Activated naive CD4-positive, alpha-beta T cell treated with anti-CD3 and anti-CD28 coated beads, Interleukin-2, amount 50 U/mL, for 72 hours (primary cell): ENCODE data around the gene DHX15. TPM values are rescaled to one million over a fixed set of nuclear protein-coding genes. Genes with fewer than 3 reads are reported as not detected.

Source experiments
- ATAC-seq, 2 donors: fragments of 150-1000 bp; cut with Tn5 transposase; 2 replicates each; pipeline ENCODE4 v1.10.0; 2021; ENCODE audit warnings: mild to moderate bottlenecking in 2 of 2, moderate library complexity in 2 of 2
- DNase-seq, 2 donors: peaks; one replicate each; pipeline ENCODE4 v3.0.0; 2021 to 2022; ENCODE audit warnings: low spot score in 2 of 2
- H3K27ac Mint-ChIP-seq, 2 donors: one replicate each; pipeline ENCODE4 v1.8.0; 2022; ENCODE audit warnings: mild to moderate bottlenecking in 2 of 2, mixed read lengths in 2 of 2
- H3K36me3 Mint-ChIP-seq, 2 donors: one replicate each; pipeline ENCODE4 v1.8.0; 2022; ENCODE audit warnings: mixed read lengths in 2 of 2
- H3K9me3 Mint-ChIP-seq, 2 donors: one replicate each; pipeline ENCODE4 v1.8.0; 2022; ENCODE audit warnings: mixed read lengths in 2 of 2
- total RNA-seq, 2 donors: library from RNA; stranded (reverse); gene quantifications; one replicate each; pipeline ENCODE4 v1.2.3, GENCODE V29; 2022

DHX15 gene
- total RNA-seq, result 100 to 1,000 TPM; 204 to 221 TPM

DNA sequence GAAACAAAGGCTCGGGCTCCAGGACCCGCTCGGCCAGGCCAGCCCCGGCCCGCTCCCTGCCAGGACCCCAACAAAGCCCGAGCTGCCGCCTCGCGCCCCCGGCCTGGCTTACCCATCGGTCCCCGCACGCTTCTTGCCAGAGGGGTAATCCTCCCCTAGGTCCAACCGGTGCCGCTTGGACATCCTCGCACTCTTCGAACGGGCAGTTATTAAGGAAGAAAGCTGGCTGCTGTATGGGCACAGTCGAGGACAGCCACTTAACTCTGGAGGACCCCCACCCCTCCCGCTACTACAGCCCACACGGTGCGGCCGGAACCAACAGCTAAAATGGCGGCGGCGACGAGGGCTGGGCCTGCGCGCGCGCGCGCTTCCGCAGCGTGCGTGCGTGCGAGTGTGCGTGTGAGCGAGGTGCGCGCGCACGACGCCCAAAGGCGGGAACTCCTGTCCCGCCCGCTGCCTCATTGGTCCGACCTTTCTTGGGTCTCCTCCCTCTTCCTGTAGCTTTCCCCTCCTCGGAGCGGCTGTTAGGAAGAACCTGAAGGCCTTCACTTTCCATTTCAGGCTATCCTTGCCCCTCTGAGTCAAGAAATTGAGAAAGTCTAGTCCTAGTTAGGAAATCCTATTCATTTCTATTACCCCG, at the start of gene DHX15:
DHX15 (minus strand) TSS at position 344 of the 640 bp plus-strand sequence; CDS start at position 183, 161 bp downstream.
- ATAC-seq (peak; percentile 93 to 94), DNase-seq (peak; percentile 88 to 94)
- H3K36me3 Mint-ChIP-seq, result peaks cover 32 to 38% of the 10 kb centered on the region in 2 donors
- no peaks in the 10 kb centered on the region for H3K9me3 Mint-ChIP-seq
- H3K27ac Mint-ChIP-seq, result peak within 1 kb of the TSS; percentile 99 to 100

DNA sequence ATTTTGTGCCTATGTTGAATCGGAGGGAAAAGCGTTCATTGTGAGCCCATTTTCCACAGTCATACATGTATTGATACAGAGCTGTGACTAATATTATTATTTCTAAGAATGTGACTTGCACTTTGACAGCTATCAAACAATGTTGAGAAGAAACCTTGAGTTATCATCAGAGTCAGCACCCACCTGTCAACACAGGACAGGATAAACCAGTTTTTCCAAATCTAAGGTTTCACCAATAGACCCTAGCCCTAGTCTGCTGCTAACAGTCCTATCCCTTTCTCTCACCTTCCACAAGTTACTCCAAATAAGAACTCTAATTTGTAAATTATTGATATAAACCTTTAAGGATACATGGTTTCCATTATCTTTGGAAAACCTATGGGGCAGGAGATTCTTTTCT, 47.7 kb upstream of the DHX15 start:
- no peaks in the 10 kb centered on the region for H3K9me3 Mint-ChIP-seq
- H3K27ac Mint-ChIP-seq, result no peak overlapping the region
- DNase-seq, result no peak
- no peaks in the 10 kb centered on the region for H3K36me3 Mint-ChIP-seq
- ATAC-seq, result no peak

DNA sequence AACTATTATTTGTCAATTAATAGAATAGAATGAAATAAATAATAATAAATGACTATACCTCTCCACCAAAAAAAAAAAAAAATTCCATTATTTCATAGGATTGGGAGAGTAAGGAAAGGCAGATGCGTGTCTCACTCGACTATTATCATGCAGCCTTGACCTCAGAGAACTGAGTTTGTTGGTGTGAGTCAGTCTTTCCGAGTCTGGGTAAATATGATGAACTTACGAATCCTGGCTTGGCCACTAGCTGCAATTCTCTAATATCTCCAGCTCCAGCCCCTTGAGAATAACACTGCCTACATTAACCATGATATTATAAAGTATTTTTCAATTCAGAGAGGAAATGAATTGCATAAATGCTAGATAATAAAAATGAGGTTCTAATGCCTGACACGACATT, 46.6 kb upstream of the DHX15 start:
- no peaks in the 10 kb centered on the region for H3K9me3 Mint-ChIP-seq
- ATAC-seq (no peak), DNase-seq (no peak)
- no peak overlapping the region for H3K27ac Mint-ChIP-seq
- no peaks in the 10 kb centered on the region for H3K36me3 Mint-ChIP-seq

DNA sequence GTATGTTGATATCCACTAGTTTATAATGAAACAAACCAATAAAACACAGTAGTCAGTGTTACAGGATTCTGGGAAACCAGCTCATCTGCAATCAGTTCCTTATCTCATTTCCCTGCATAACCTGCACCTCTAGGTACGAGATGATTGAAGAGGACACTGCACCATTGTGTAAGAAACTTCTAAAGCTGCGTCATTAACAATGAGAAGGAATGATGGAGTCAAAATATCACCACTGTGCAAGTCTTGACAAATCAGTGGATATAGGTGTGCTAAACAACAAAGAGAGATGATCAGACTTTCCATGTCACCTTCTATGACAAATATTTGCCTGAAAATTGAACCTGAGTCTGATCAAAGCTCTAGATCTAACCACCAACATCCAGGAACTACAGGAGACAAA, 40.7 kb upstream of the DHX15 start:
- H3K27ac Mint-ChIP-seq, result no peak overlapping the region
- H3K9me3 Mint-ChIP-seq, result peaks cover 1 to 6% of the 10 kb centered on the region in 2 donors
- DNase-seq (no peak), ATAC-seq (peak in 1 of 2 donors; percentile 48)
- peaks cover 0 to 14% of the 10 kb centered on the region in 2 donors for H3K36me3 Mint-ChIP-seq

DNA sequence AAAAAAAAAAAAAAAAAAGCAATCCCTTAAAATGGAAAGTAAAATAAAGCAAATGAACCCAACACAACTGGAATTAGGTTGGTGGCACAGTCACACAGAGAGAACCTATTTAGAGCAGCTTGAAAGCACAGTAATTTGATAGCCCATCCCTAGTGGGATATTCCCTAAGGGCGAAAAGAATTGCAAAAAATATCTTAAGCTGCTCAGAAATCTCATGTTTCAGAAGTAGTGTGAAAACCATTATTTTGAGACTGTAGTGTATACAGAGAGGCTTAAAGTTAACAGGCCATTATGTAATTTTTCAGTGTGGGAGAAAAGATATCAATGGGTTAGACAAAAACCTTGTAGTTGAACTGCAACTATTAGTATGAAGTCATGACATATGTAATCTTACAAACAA, 40.0 kb upstream of the DHX15 start:
- ATAC-seq (no peak), DNase-seq (no peak)
- Mint-ChIP-seq H3K27ac (no peak overlapping the region), H3K9me3 (peaks cover 8 to 13% of the 10 kb centered on the region in 2 donors), H3K36me3 (peaks cover 0 to 14% of the 10 kb centered on the region in 2 donors)

DNA sequence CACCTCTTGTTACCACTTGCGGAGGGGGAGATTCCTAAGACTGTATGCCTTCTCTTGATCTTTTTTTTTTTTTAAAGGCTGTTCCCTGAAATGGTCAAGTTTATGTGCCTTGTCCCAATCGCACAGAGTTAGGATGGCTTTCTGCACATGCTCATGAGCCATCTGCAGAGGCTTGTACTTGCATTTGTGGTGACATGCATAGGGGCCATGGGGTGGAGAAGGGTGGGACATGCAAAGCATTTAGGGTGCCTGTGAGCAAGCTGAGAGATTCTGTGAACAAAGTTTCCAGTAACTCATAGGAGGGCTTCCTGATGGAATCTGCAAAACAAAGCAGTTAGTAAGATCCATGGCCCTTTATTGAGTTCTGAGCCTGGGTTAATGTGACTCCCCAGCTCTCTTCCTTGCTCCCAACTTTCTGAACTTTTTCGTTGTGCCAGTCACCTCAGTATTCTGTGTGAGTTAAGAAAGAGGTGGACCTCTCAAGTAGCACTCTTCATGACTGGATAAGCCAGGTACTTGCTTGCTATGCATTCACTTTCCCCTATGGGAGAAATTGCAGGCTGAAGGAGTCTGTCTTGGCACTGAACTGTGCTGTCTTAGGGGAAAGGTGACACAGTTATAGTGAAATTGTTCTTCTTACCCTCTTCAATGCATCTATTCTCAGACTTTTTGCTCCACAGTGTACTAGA, 37.9 kb upstream of the DHX15 start:
- peaks cover 0 to 14% of the 10 kb centered on the region in 2 donors for H3K36me3 Mint-ChIP-seq
- H3K9me3 Mint-ChIP-seq, result peaks cover 11 to 18% of the 10 kb centered on the region in 2 donors
- ATAC-seq (no peak), DNase-seq (no peak)
- no peak overlapping the region for H3K27ac Mint-ChIP-seq

DNA sequence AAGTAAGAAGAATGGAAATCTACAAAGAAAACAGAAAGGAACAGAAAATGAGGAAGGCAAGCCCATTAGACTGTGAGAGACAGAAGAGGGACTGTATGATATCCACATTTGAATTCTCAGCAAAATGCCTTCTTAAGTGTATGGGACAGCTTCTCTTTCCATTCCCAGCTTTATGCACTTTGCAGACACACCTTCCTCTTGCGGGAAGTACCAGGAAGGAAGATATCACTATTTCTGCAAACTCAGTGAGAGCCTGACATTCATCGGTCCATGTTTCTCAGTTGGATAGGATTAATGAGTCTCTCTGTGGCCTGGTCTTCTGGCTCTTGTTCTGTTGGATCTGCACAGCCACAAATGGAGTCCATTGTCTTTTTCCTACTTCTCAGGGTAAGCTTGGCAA, 31.6 kb upstream of the DHX15 start:
- Mint-ChIP-seq H3K9me3 (peaks cover 11 to 20% of the 10 kb centered on the region in 2 donors), H3K27ac (no peak overlapping the region), H3K36me3 (peaks cover 0 to 4% of the 10 kb centered on the region in 2 donors)
- DNase-seq (no peak), ATAC-seq (no peak)

DNA sequence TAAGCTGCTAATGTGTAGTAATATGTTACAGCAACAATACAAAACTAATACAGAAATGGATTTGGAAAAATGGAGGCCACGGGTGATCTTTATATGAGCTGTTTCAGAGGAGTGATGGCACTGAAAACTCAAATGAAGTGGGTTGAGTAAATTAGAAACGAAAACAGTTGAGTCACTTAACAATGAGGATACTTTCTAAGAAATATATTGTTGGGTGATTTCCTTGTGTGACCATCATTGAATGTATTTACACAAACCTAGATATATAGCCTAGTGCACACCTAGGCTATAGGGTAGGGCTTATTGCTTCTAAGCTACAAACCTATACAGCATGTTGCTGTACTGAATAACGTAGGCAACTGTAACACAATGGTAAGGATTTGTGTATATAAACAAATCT, 30.5 kb upstream of the DHX15 start:
- DNase-seq (no peak), ATAC-seq (peak in 1 of 2 donors; percentile 79)
- Mint-ChIP-seq H3K9me3 (peaks cover 8 to 14% of the 10 kb centered on the region in 2 donors), H3K27ac (no peak overlapping the region), H3K36me3 (no peaks in the 10 kb centered on the region)

DNA sequence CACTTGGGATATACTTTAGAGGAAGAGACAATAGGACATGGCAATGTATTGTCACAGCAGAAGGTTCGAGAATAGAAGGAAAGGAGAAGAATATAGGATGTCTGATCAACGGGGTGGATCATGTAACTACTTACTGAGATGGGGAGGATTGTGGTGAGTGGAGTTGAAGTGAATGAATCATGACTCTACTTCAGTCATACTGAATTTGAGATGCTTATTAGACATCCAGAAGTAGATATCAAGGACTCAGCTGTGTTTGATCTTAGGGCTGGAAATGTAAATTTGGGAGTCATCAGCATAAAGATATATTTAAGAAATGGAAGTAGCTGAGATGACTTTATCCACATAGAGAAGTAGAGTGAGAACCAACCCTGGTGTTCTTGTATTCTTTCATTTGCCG, 29.1 kb upstream of the DHX15 start:
- ATAC-seq (peak in 1 of 2 donors; percentile 58), DNase-seq (no peak)
- Mint-ChIP-seq H3K9me3 (peaks cover 0 to 4% of the 10 kb centered on the region in 2 donors), H3K36me3 (no peaks in the 10 kb centered on the region), H3K27ac (no peak overlapping the region)

DNA sequence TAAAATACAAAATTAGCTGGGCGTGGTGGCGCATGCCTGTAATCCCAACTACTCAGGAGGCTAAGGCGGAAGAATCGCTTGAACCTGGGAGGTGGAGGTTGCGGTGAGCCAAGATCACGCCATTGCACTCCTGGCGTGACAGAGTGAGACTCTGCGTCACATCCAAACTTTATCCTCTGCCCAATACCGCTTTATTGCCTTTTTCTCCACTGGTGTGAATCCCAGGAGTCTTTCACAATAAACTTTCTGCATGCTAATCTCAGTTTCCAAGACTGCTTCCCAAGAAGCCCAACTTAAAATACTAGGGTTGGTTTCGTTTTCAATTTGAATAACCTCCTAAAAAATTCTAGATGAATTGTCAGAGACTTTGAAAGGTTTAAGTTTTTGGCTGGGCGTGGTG, 27.2 kb upstream of the DHX15 start:
- no peak for DNase-seq
- ATAC-seq, result no peak
- no peaks in the 10 kb centered on the region for H3K36me3 Mint-ChIP-seq
- H3K9me3 Mint-ChIP-seq, result peaks cover 0 to 4% of the 10 kb centered on the region in 2 donors
- H3K27ac Mint-ChIP-seq, result no peak overlapping the region

DNA sequence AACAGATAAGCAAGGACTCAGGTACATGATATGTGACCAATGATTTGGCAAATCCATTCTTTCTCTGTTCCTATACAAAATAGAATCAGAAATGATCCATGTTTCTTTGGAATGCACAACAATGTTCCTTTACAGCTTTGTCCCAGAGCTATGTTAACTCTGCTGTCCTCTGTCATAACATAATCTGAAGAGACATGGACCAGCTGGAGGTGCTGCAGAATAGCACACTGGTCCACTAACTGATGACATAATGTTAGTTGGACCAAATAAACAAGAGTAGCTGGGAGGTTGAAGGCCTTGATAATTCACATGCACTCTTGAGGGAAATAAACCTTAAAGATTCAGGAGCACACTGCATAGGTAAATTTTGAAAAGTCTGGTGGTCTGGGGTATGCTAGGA, 23.0 kb upstream of the DHX15 start:
- no peaks in the 10 kb centered on the region for H3K9me3 Mint-ChIP-seq
- no peaks in the 10 kb centered on the region for H3K36me3 Mint-ChIP-seq
- ATAC-seq, result no peak

DNA sequence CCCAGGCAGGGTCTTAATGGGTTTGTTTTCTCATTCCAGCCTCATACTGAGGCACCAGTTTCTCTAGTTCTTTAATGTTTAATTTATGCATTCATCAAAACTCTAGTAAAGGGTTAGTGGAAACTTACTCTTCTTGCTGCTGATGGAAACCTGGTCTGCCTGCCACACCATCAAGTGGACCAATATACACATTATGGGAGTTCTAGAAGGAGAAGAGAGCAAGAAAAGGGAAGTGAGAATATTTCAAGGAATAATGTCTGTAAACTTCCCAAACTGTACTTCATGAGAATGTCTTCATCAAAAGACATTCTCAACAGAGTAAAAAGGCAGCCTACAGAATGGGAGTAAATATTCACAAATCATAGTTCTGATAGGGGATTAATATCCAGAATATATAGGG, 20.9 kb upstream of the DHX15 start:
- DNase-seq (no peak), ATAC-seq (no peak)
- H3K36me3 Mint-ChIP-seq, result no peaks in the 10 kb centered on the region
- H3K9me3 Mint-ChIP-seq, result no peaks in the 10 kb centered on the region
- no peak overlapping the region for H3K27ac Mint-ChIP-seq

More for the DNA sequence above, 23.0 kb upstream of the DHX15 start:
- DNase-seq, result no peak
- no peak overlapping the region for H3K27ac Mint-ChIP-seq

DNA sequence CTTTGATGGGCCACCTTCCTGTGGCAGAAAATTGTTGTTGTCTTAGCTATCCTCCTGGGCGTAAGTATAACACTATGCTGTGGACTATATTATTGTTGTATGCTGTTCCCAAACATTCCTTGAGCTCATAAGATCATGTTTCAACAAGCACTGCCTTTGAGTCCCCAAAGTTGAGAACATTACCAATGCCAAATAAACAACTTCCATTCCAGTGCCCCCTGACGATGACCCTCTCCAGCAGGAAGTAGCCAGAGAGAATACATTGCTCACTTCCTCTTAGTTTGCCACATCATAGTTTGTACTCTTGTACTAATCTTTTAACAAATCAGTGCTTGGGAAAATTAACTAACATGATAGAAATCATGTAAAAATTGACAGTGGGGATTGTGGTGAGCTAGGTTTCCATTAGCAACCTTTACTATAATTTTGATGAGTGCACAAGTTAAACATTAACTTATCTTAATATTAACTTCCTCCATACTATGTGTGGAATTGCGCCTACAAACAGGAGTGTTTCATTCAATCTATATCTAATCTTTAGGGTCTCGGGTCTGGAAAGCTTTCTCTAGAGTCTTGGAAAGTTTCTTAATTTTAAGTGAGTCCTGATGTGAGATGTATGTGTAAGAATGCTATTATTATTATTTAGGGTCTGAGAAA, 20.3 kb upstream of the DHX15 start:
- no peaks in the 10 kb centered on the region for H3K9me3 Mint-ChIP-seq
- ATAC-seq (no peak), DNase-seq (no peak)
- no peak overlapping the region for H3K27ac Mint-ChIP-seq
- H3K36me3 Mint-ChIP-seq, result no peaks in the 10 kb centered on the region

DNA sequence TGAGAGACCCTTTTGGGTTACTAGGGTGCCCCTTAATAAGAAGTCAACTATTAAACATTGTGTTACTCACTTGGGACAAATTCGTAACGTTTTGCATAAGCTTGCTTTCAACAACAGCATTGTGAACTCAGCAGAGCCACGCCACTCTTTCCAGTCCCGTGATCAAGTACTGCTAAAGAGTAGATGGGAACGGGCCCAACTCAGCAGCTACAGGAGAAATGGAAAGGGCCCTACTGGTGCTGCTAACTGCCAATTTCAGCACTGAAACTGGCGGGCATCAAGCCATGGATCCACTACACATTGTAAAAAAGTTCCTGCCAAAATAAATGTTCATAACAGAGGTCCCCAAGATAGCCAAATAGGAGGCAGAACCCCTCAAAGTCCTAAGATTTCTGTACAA, 19.0 kb upstream of the DHX15 start:
- Mint-ChIP-seq H3K27ac (peak overlapping the region in 1 of 2 donors; percentile 29), H3K9me3 (no peaks in the 10 kb centered on the region), H3K36me3 (no peaks in the 10 kb centered on the region)
- ATAC-seq, result no peak
- DNase-seq, result no peak

DNA sequence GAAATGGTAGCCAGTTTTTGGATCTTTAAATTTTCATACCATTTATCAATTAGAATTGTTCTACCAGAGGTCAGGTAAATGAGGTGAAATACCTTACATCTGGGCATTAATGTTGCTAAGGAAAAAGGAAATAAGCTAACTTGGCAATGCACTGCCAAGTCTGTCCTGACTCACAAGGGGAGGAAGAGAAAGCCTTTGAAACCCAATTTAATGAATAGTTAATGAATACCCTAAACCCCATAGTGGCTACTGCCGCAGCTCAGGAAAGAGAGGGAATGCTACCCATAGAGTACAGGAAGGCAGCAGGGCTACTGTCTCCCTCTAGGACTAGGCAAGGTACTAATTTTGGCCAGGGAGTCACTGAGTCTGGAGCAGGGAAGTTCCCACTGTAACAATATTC, 16.8 kb upstream of the DHX15 start:
- no peak for ATAC-seq
- Mint-ChIP-seq H3K36me3 (no peaks in the 10 kb centered on the region), H3K9me3 (no peaks in the 10 kb centered on the region), H3K27ac (no peak overlapping the region)
- DNase-seq, result no peak

DNA sequence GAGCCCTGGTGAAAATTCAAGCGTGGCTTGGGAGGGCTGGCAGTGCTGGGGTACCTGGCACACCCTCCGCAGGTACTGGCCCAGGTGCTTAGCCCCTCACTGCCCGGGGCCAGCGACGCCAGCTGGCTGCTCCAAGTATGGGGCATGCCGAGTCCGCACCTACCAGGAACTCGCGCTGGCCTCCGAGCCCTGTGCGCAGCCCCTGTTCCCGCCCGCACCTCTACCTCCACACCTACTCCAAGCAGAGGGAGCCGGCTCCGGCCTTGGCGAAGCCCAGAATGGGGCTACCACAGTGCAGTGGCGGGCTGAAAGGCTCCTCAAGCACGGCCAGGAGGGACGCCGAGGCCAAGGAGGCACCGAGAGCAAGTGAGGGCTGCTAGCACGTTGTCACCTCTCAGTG, 14.9 kb upstream of the DHX15 start:
- no peak for ATAC-seq

DNA sequence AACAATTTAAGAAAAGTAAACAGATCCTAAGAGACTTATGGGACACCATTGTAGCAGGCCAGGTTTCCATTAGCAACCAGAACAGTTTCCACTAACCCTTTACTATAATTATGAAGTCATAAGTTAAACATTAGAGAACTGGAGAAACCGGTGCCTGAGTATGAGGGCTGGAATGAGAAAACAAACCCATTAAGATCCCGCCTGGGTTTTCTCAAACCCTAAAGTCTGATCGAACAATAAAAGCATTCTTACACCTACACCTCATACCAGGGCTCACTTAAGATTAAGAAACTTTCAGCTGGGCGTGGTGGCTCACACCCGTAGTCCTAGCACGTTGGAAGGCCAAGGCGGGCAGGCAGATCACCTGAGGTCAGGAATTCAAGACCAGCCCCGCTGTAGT, 13.7 kb upstream of the DHX15 start:
- Mint-ChIP-seq H3K36me3 (no peaks in the 10 kb centered on the region), H3K9me3 (no peaks in the 10 kb centered on the region), H3K27ac (no peak overlapping the region)
- no peak for DNase-seq
- ATAC-seq, result no peak

More for the DNA sequence above, 14.9 kb upstream of the DHX15 start:
- no peaks in the 10 kb centered on the region for H3K36me3 Mint-ChIP-seq
- H3K9me3 Mint-ChIP-seq, result no peaks in the 10 kb centered on the region
- H3K27ac Mint-ChIP-seq, result no peak overlapping the region
- DNase-seq, result no peak
